ENCODE results near the gene IQUB.

GRCh38 chr7:123533929-123534382 lies 439 bp downstream of the IQUB start:
- TF ChIP-seq EZH2 (IDR thresholded peaks at IDR 0.05; ENCODE audit: borderline replicate concordance, low read depth, low read length, severe bottlenecking) (peak; percentile 57), FOS (IDR thresholded peaks at IDR 0.05; ENCODE audit: borderline replicate concordance, insufficient read depth, low read length) (no peak)

All from endothelial cell of umbilical vein (primary cell).